Body of pancreas (tissue), 4 donors: Measurements from ENCODE around the gene PRR14L.

Experiments used
- CTCF ChIP-seq, 7 experiments: fragments of 450-650 bp in 4 of 7; fragments of 200-600 bp in 3 of 7; sonication (generic) in 3 of 7; IDR thresholded peaks; one replicate each; pipeline ENCODE4 v1.5.1; 2016 to 2019; ENCODE audit warnings: antibody characterized with exemption in 7 of 7
- POLR2A ChIP-seq, 3 donors: fragments of 450-650 bp; IDR thresholded peaks; one replicate each; pipeline ENCODE4 v1.6.1; 2016; ENCODE audit warnings: antibody characterized with exemption in 3 of 3, mild to moderate bottlenecking in 2 of 3

- no peak for TF ChIP-seq POLR2A (IDR thresholded peaks at IDR 0.05)
- TF ChIP-seq CTCF (IDR thresholded peaks at IDR 0.05): no peak
Observed at GRCh38 chr22:31757265-31757664, 7.3 kb upstream of the PRR14L start.
